ENCODE measurements around the gene SMAP1.
"Not testable (repeated sequence)": the region's sequence is repeated elsewhere in the genome, so short reads cannot be mapped to it uniquely, and the experiment has no call there.

SMAP1 gene

GRCh38 chr6:70684794-70685493, 17.3 kb downstream of the SMAP1 start:
- no peak for DNase-seq

DNA sequence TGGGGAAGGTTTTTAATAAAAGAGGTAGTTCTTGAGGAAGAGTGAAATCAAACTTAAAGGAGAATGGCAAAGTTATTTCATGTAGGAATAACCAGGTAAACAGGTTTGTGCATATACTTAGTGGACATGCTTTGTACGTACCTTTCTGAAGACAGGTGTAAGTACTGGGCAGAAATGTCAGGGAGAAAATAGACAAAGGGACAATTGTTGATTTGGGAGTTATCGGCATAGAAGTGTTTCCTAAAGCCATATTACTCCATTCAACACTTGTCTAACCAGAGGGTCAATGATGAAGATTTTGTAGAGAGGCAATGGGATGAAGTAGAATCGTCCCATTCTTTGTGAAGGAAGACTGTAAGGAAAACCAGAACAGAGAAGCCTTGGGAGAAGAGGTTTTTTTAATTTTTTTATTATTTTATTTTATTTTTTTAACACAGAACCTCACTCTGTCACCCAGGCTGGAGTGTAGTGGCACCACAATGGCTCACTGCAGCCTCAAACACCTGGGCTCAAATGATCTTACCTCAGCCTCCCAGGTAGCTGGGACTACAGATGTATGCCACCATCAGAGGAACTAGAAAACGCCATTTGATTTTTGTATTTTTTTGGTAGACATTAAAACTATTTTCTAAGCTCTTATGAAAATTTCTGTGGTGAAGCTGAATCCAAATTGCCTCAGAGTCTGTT, 18.0 kb downstream of the SMAP1 start:
- DNase-seq, result no peak

DNA sequence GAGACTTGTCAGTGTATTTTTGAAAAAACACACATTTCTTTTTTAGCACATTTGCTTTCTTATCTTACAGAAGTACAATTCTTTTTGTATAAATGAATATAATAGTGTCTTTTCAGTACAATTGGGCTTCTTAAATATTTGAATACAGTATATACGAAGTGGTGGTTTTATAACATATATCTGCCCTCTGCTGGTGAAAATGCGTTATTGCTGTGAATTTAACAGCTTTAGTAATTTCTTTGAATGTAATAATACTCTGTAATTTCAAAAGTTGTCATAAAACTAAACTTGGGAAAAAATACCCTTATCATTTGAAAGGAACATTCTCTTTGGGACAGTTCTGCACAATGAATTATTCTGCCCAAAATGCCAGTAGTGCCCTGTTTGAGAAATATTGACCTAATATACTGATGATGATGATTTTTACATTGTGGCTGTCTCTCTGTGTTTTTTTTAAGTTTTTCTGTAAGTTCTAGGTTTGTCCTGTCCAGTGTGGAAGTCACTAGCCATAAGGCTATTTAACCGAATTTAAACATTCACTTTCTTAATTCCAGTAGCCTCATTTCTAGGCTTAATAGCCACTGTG, 19.0 kb downstream of the SMAP1 start:
- peak; percentile 14 to 22 for DNase-seq

DNA sequence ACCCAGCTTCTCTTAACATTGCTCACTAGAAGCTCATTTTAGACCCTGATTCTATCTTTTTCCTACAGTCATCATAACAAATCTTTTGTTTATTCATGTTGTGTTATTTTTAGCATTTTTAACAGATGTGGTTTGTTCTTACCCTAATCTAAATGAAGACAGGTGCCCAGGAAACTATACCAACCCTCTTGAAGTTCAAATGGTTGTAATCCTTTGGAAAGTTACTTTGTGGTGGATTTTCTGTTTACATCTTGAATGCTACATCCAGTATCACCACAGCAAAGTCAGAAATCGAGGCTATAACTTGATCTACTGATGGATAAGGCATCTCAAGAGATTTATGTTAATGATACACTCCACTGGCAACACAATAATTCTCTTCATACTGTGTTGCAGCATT, 26.2 kb downstream of the SMAP1 start:
- no peak for DNase-seq

DNA sequence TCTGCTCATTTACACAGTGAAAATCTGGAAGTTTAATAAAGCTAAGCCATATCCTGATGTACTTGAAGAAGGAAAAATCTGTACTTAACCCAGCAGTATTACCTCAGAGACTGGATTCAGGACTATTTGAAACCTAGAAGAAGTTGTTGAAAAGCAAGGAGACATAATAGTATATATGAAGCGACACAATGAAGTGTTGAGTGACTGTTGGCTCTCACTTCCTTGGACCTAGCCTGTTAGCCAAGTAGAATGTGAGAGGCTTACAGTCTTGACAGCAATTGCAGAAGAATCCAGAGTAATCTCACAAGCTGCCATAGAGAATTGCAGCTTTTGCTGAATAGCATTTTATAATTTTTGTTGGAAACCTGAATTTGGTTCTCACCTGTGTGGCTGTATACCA, 26.7 kb downstream of the SMAP1 start:
- no peak for DNase-seq

GRCh38 chr6:70700922-70701876, 33.5 kb downstream of the SMAP1 start:
- DNase-seq, result no peak

- DNase-seq, result no peak
These were observed 38.1 kb downstream of the SMAP1 start for GRCh38 chr6:70705772-70706171.

- peak in 1 of 2 experiments; percentile 4 for DNase-seq
These were observed 38.9 kb downstream of the SMAP1 start for GRCh38 chr6:70706491-70707123.

DNA sequence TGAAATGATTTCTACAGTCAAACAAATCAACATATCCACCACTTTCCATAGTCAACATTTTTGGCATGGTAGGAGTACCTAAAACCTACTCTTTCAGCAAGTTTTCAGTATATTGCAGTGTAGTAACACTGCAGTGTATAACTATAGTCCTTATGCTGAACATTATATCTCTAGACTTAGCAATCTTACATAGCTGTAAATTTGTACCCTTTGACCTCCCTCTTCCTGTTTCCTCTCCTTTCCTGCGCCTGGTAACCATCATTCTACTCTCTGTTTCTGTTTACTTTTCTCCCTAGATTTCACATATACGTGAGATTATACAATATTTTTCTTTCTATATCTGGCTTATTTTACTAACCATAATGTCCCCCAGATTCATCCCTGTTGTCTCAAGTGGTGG, 40.2 kb downstream of the SMAP1 start:
- no peak for DNase-seq

DNA sequence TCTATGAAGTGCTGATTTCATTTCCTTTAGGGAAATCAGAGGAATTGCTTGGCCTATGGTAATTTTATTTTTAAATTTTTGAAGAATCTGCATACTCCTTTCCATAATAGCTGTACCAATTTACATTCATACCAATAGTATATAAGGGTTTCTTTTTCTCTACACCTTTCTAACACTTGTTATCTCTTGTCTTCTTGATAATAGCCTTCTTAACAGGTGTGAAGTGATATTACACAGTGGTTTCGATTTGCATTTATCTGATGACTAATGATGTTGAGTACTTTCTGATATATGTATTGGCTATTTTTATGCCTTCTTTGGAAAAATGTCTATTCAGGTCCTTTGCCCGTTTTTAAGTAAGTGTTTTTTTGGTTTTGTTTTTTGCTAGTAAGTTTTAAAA, 40.8 kb downstream of the SMAP1 start:
- DNase-seq, result no peak

GRCh38 chr6:70709826-70710225, 42.1 kb downstream of the SMAP1 start:
- no peak for DNase-seq

DNA sequence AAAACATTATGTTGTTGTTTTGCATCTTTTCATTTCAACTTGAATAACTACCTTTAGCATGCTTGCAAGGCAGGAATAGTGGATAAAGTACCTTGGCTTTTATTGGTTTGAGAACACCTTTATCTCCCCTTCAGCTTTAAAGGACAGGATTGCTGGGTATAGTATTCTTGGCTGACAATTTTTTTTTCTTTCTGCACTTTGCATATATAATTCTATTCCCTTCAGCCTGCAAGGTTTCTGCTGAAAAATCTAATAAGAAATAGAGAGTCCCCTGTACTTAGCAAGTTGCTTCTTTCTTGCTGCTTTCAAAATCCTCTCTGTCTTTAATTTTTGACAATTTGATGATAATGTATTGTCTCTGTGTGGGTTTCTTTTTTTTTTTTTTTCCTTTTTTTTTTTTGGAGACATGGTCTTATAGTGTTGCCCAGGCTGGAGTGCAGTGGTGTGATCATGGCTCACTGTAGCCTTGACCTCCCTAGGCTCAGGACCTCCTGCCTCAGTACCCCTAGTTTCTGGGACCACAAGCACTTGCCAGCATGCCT, 47.1 kb downstream of the SMAP1 start:
- no peak for DNase-seq

GRCh38 chr6:70717038-70717801, 49.5 kb downstream of the SMAP1 start:
- DNase-seq, result no peak

DNA sequence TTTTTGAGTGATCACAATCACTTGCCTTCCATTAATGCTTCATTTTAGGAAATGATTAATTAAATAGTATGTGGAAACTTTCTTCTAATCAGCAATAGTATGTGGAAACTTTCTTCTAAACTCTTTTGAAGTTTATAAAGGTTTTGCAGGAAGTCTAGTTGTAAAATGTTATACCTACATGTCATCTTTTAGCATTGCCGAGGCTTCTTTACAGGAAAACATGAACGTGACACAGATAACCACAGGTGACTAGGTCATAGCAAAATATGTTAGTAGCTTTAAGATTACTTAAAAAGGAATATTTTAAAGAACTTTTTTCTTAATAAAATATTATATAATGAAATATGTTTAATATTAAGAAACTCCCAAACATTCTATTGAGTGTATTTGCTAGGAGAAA, 56.8 kb downstream of the SMAP1 start:
- DNase-seq, result no peak

GRCh38 chr6:70725817-70726415, 58.2 kb downstream of the SMAP1 start:
- no peak for DNase-seq

DNA sequence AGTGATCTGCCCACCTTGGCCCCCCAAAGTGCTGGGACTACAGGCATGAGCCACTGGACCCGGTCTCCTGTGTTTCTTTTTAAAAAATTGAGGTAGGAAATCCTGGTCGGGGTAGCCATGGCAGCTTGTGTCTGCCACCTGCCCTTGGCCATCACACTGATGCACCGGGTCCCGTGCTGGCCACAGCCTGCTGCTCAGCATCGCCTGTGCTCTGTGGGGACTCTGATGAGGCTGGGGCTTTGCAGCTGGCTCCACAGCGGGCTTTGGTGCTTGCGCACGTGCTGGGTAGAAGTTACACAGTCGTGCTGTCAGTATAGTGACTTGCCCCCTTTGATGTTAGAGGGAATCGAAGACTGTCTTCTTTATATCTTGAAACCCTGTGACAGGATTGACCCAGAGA, 66.7 kb downstream of the SMAP1 start:
- DNase-seq, result no peak

DNA sequence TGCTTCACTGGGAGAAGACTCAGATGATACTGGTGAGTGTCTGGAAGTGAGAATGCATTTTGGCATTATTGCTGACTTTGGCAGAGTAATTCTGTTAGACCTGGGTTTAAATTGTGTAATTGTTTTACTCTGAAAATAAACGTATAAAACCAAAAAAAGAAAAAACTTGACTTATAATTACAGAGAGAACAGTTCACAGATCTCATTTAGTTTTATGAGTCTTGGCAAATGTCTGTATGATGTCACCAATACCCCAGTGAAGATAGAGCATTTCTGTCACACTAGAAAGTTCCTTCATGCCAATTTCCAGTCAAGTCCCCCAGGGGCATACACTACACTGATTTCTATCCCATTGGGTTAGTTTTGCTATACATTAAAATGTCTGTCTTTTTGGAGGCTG, 67.3 kb downstream of the SMAP1 start:
- no peak for DNase-seq

DNA sequence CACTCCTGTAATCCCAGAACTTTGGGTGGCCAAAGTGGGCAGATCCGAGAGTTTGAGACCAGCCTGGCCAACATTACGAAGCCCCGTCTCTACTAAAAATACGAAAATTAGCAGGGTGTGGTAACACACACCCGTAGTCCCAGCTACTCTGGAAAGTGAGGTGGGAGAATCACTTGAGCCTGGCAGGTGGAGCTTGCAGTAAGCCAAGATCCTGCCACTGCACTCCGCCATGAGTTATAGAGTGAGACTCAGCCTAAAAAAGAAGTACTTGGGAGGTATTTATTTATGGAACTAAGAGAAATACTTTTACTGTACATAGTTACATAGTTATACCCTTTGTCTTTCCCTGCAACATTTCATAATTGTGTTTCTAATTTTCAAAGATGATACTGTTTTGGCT, 67.8 kb downstream of the SMAP1 start:
- DNase-seq, result no peak

- DNase-seq, result no peak
These were observed 70.3 kb downstream of the SMAP1 start for GRCh38 chr6:70738028-70738427.

- no peak for DNase-seq
These were observed 71.9 kb downstream of the SMAP1 start for GRCh38 chr6:70739534-70739933.

- not testable (repeated sequence) for DNase-seq
These were observed 73.1 kb downstream of the SMAP1 start for GRCh38 chr6:70740746-70741145.
